Germinal center (tissue), 1 donor: Measurements from ENCODE around the gene NRSN2.
A peak's percentile ranks its signal among the peaks of the same experiment; 100 is the strongest.
"Not testable (repeated sequence)": the region's sequence is repeated elsewhere in the genome, so short reads cannot be mapped to it uniquely, and the experiment has no call there.

Experiments
- DNase-seq: peaks from one replicate; pipeline ENCODE4 v3.0.0; 2012; ENCODE audit warnings: mixed read lengths, low spot score

Gene NRSN2

DNA sequence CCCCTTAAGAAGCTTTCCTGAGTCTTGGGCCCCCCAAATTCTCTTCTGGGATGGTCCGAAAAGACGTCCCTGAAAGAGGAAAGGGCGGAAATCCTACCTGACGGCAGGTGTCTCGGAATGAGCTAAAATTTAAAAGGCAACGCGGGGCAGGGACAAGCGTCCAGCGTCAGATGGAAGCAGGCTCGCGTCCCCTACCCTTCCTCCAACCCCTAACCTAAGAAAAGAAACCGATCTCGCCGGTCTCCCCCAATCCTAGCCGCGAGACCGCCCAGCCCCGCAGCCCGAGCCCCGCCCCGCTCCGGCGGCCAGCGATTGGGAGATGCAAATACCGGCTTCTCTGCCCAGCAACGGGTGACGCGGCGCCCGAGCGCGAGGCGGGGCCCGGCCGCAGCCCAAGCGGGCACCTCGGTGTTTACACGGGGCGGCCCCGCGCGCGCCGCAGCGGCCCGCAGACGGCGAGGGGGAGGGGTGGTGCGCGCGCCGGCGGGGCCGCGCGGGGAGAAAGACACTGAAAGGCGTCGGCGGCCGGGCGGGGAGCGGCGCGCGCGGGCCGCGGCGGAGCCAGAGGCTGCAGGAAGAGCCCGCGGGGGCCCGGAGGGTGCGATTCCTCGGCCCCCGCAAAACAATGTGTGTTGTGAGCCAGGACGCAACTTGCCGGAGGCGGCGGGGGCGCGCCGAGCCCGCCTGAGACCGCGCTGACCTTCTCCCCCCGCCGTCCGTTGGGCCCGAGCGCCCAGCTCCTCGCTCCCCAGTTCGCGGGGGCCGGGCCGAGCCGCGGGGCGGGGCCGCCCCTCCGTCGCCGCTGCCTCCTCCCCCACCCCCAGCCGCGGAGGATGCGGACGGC lies 21.6 kb upstream of the NRSN2 start, which contains the start of gene SOX12:
Gene SOX12 (plus strand): TSS at position 508 of the 844 bp plus-strand sequence. CDS start 373 bp downstream, outside the sequence.
- peak; percentile 93 for DNase-seq

DNA sequence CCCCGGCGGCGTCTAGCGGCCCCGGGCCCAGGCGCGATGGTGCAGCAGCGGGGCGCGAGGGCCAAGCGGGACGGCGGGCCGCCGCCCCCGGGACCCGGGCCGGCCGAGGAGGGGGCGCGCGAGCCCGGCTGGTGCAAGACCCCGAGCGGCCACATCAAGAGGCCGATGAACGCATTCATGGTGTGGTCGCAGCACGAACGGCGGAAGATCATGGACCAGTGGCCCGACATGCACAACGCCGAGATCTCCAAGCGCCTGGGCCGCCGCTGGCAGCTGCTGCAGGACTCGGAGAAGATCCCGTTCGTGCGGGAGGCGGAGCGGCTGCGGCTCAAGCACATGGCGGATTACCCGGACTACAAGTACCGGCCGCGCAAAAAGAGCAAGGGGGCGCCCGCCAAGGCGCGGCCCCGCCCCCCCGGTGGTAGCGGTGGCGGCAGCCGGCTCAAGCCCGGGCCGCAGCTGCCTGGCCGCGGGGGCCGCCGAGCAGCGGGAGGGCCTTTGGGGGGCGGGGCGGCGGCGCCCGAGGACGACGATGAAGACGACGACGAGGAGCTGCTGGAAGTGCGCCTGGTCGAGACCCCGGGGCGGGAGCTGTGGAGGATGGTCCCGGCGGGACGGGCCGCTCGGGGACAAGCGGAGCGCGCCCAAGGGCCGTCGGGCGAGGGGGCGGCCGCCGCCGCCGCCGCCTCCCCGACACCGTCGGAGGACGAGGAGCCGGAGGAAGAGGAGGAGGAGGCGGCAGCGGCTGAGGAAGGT lies 20.8 kb upstream of the NRSN2 start:
- DNase-seq = peak; percentile 58

GRCh38 chr20:326645-327185 lies 20.2 kb upstream of the NRSN2 start:
- DNase-seq = peak; percentile 18

- peak; percentile 86 for DNase-seq
These were observed 19.5 kb upstream of the NRSN2 start for GRCh38 chr20:327186-328026.

GRCh38 chr20:328027-328974 lies 18.6 kb upstream of the NRSN2 start:
- DNase-seq = no peak

- DNase-seq = no peak
These were observed 17.8 kb upstream of the NRSN2 start for GRCh38 chr20:328975-329695.

DNA sequence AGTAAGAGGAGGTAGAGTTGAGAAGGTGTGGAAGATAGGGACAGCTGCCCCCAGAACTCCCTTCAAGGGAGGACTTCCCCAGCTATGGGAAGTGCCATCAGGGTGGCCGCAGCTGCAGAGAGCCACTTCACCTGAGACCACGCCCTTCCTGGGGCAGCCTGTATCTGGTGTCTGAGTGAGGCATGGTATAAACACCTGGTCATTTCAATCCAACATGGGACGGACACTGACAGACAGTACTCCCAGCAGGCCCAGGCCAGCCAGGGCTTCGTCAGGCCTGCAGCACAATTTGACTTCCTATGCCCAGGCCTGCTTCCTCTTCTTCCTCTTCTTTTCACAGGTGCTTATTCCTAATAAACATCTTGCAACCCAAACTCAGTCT lies 17.1 kb upstream of the NRSN2 start:
- DNase-seq = no peak

GRCh38 chr20:330233-331149 lies 16.4 kb upstream of the NRSN2 start:
- DNase-seq = peak; percentile 78

DNA sequence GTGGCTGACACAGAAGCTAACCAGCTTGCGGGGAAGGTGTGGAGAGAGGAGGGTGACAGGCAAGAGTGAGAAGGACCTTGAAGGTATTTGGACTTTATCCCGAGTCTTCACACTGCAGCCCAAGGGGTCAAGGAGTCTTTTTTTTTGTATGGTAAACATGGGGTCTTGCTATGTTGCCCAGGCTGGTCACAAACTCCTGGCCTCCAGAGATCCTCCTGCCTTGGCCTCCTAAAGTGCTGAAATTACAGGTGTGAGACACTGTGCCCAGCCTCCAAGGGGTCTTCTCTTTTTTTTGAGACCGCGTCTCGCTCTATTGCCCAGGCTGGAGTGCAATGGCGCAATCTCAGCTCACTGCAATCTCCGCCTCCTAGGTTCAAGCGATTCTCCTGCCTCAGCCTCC lies 12.3 kb upstream of the NRSN2 start:
- DNase-seq = no peak

- DNase-seq = not testable (repeated sequence)
These were observed 10.9 kb upstream of the NRSN2 start for GRCh38 chr20:336040-336439.

DNA sequence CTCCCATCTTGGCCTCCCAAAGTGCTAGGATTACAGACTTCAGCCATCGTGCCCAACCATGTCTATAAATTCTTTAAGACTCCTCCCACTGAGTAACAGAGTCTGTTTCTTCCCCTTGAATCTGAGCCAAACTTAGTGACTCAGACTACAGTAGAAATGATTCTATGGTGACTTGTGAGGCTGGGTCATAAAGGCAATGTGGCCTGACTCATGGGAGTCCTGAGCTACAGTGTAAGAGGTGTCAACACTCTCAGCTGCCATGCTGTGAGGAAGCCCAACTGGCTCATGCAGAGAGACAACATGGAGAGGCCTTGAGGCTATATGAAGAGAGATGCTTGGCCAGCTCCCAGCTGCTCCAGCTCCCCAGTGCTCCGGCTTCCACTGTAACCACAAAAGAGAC lies 5.2 kb upstream of the NRSN2 start:
- no peak for DNase-seq

DNA sequence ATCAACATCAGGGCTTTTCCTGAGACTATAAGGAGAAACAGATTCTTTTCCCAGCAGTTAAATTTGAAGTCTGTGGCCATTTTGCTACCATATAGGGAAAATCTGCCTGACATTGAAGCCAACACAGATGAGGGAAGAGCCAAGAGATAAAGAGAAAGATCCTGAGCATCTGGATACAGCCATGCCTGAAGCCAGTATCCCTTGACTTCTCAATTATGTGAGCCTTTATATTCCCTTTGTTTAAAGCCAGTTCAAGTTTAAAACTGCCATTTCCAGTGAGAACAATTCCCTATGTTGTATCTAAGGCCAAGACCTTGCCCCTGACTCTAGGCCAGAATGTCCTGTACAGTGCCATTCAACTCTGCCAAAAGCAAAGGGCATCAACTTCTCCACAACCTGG lies 3.8 kb upstream of the NRSN2 start:
- DNase-seq = no peak

DNA sequence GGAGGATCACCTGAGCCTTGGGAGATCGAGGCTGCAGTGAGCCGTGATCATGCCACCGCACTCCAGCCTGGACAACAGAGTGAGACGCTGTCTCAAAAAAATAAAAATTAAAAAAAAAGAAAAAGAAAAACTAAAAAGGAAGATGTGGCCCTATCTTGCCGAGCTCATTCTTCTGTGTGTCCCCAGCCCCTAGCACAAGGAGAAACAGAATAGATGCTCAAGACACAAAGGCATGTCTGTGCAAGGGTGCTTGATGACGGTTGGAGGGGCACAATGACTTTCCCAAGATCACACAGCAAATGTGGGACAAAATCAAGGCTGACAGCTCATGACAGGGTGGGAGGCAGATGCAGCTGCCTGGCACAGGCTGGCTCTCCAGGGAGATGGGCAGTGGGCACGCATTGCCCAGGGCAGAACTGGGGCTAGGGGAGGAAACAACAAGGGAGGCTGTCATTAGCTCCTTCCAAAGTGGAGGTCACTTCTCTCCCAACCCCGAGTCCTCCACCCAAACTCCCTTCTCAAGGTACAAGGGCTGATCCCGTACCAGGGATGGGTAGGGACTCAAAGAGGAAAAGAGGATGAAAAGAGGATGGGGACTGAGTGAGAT lies 775 bp upstream of the NRSN2 start:
- no peak for DNase-seq

DNA sequence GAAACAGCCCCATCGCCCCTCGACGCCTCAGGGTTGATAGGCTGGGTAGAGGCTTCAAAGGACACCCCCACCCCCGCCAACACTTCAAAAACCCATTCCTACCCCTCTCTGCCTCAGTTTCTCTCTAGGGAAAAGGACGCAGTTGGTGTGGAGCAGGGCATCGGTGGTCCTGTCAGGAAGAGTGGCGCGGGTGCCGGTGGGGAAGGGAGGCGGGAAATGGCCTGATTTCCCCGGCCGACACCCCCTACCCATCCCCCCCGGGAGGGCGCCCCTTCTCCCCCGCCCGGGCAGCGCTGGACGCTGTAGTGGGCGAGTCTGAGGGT lies 367 bp downstream of the NRSN2 start:
- DNase-seq = no peak

- DNase-seq = peak; percentile 83
These were observed 951 bp downstream of the NRSN2 start for GRCh38 chr20:347640-348484.

DNA sequence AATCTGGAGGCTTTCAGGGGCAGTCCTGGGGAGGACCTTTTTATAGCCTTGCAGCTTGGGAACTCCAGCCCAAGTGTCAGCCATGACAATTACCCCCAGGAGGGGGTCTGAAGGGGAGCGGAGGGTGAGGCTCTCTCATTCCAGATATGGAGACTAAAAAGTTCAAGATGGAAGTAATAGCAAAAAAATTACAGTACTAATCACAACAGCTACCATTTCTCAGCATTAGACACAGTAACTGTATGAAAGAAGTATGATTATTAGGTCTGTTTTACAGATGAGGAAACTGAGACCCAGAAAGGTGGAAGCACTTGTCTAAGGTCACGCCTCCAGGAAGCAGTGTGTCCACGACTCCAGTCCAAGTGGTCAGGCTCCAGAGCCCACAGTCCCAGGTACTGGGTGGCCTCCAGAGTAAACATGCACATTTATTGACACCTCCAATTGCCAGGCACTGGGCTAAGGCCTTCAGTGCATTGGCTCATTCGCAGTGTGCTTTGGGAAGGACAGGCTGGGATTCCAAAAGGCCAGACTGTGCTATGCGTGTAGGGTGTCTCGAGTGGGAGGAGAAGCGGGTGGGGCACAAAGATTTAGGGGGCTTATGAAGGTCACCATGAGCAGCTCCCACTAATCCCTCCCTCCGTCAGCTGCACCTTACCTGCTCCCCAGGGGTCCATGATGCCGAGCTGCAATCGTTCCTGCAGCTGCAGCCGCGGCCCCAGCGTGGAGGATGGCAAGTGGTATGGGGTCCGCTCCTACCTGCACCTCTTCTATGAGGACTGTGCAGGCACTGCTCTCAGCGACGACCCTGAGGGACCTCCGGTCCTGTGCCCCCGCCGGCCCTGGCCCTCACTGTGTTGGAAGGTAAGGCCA lies 2.3 kb downstream of the NRSN2 start:
- DNase-seq = no peak

DNA sequence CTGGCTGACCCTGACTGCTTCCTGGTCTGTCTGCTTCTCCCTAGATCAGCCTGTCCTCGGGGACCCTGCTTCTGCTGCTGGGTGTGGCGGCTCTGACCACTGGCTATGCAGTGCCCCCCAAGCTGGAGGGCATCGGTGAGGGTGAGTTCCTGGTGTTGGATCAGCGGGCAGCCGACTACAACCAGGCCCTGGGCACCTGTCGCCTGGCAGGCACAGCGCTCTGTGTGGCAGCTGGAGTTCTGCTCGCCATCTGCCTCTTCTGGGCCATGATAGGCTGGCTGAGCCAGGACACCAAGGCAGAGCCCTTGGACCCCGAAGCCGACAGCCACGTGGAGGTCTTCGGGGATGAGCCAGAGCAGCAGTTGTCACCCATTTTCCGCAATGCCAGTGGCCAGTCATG lies 6.3 kb downstream of the NRSN2 start:
- no peak for DNase-seq
